Fibroblast of villous mesenchyme (primary cell): ENCODE results near the gene HOXC11. TPM values are rescaled to one million over a fixed set of nuclear protein-coding genes. Genes with fewer than 3 reads are reported as not detected.

Experiments used
- DNase-seq: peaks from one replicate; pipeline ENCODE4 v3.0.0-alpha.2; 2010; ENCODE audit warnings: low read depth
- H3K4me3 ChIP-seq: 2 replicates; pipeline ENCODE4 v1.5.1; 2011; ENCODE audit warnings: low read depth, mild to moderate bottlenecking, low read length
- CTCF ChIP-seq: IDR thresholded peaks from 2 replicates; pipeline ENCODE4 v1.5.1; 2012; ENCODE audit warnings: low read depth, mild to moderate bottlenecking, low read length; ENCODE audit not compliant: insufficient read depth
- total RNA-seq: library from RNA; depleted of rRNA; stranded (reverse); fragments of >200 nt; gene quantifications from 2 replicates; pipeline ENCODE4 v1.2.3, GENCODE V29; 2012

The HOXC11 gene
- total RNA-seq, 1 donor, result 0.86 TPM

- TF ChIP-seq CTCF, result no peak
- H3K4me3 ChIP-seq, result no peak overlapping the region
- no peak for DNase-seq
These were observed 42.3 kb downstream of the HOXC11 start for GRCh38 chr12:54015018-54015931.

- no peak for TF ChIP-seq CTCF
- peak overlapping the region; percentile 95 for H3K4me3 ChIP-seq
- DNase-seq, result no peak
These were observed 43.1 kb downstream of the HOXC11 start for GRCh38 chr12:54016051-54016450.

- peak overlapping the region; percentile 95 for H3K4me3 ChIP-seq
- peak; percentile 96 for DNase-seq
- no peak for TF ChIP-seq CTCF
These were observed 43.6 kb downstream of the HOXC11 start for GRCh38 chr12:54016478-54016964.

- DNase-seq, result no peak
- no peak for TF ChIP-seq CTCF
- H3K4me3 ChIP-seq, result peak overlapping the region; percentile 95
These were observed 44.3 kb downstream of the HOXC11 start for GRCh38 chr12:54017027-54017788.

GRCh38 chr12:54017878-54018467 lies 45.0 kb downstream of the HOXC11 start:
- peak; percentile 97 for DNase-seq
- peak overlapping the region; percentile 95 for H3K4me3 ChIP-seq
- TF ChIP-seq CTCF, result no peak

- peak overlapping the region; percentile 95 for H3K4me3 ChIP-seq
- TF ChIP-seq CTCF, result no peak
- DNase-seq, result peak; percentile 64
These were observed 45.6 kb downstream of the HOXC11 start for GRCh38 chr12:54018468-54018984.
